COLO668 (cell line): ENCODE data around the gene PDGFD.
"Not testable (repeated sequence)": the region's sequence is repeated elsewhere in the genome, so short reads cannot be mapped to it uniquely, and the experiment has no call there.

Source experiments
- DNase-seq: peaks from one replicate; lab custom pipeline; 2025; ENCODE audit not compliant: unreplicated experiment; lab: John Stamatoyannopoulos, UW

The PDGFD gene

DNA sequence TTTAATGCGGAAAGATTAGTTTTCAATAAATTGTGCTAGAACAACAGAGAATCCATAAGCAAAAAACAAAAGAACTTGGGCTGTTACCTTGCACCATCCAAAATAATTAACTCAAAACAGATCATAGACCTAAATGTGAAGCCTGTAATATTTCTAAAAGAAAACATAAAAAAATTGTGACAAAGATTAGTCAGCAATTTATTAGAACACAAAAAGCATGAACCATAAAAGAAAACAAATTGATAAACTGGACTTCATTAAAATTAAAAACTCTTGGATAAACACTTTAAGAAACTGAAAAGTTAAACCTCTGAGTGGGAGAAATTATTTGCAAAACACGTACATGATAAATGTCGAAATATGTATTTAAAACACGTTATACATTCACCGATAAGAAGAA lies 106.0 kb downstream of the PDGFD start:
- DNase-seq, result no peak

- no peak for DNase-seq
These were observed 108.4 kb downstream of the PDGFD start for GRCh38 chr11:104055596-104055995.

- DNase-seq, result no peak
These were observed 108.9 kb downstream of the PDGFD start for GRCh38 chr11:104054911-104055529.

DNA sequence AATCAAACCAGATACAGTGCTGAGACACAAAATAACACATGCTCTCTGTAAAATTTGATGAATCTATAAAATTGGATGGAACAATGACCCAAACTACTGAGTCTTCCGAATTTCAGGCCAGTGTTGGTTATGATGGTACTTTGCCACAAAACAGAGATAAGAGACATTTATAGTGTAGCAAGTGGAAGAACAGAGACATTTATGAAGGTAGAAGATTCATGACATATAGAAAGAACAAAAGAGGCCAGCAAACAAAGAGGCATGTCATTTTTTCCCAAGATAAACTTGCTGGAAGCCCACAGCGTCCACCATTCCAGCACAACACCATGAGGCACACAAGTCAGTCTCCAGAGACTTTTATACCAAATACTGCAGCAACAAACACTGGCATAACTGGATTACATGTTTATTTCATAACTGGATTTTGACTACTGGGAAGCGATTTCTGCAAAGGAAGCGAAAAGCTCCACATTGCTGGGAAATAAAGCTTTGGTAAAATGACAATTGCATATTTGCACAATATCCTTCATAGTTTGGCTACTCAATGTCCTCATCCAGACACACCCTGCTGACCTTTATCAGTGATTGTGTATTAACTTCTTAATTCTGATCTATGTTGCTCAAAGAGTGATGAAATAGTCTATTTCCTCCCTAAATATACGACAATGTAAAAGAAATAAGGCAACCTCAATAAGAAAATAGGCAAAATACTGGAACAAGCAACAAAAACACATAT lies 110.0 kb downstream of the PDGFD start:
- DNase-seq, result no peak

- no peak for DNase-seq
These were observed 112.2 kb downstream of the PDGFD start for GRCh38 chr11:104051778-104052177.

GRCh38 chr11:104049116-104049515 lies 114.8 kb downstream of the PDGFD start:
- DNase-seq, result no peak

DNA sequence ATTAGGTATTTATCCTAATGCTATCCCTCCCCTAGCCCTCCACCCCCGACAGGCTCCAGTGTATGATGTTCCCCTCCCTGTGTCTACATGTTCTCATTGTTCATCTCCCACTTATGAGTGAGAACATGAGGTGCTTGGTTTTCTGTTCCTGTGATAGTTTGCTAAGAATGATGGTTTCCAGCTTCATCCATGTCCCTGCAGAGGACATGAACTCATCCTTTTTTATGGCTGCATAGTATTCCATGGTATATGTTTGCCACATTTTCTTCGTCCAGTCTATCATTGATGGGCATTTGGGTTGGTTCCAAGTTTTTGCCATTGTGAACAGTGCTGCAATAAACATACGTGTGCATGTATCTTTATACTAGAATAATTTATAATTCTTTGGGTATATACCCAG lies 117.1 kb downstream of the PDGFD start:
- DNase-seq, result not testable (repeated sequence)

- no peak for DNase-seq
These were observed 117.6 kb downstream of the PDGFD start for GRCh38 chr11:104046331-104046730.

- DNase-seq, result no peak
These were observed 120.2 kb downstream of the PDGFD start for GRCh38 chr11:104043678-104044239.

- no peak for DNase-seq
These were observed 120.8 kb downstream of the PDGFD start for GRCh38 chr11:104043142-104043541.

GRCh38 chr11:104041792-104042191 lies 122.2 kb downstream of the PDGFD start:
- no peak for DNase-seq

DNA sequence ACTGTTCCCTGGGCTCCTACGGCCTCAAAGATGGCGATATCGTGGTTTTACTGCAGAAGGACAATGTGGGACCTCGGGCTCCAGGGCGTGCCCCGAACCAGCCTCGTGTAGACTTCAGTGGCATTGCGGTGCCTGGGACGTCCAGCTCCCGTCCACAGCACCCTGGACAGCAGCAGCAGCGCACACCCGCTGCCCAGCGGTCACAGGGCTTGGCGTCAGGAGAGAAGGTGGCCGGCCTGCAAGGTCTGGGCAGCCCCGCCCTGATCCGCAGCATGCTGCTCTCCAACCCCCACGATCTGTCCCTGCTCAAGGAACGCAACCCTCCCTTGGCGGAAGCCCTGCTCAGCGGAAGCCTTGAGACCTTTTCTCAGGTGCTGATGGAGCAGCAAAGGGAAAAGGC lies 127.0 kb downstream of the PDGFD start:
- no peak for DNase-seq

GRCh38 chr11:104036588-104036987 lies 127.4 kb downstream of the PDGFD start, which contains the start of gene DDI1:
Gene DDI1 (plus strand): TSS chr11:104036640. CDS start chr11:104036823, 183 bp downstream.
- no peak for DNase-seq

- no peak for DNase-seq
These were observed 130.4 kb downstream of the PDGFD start for GRCh38 chr11:104033561-104033960.

DNA sequence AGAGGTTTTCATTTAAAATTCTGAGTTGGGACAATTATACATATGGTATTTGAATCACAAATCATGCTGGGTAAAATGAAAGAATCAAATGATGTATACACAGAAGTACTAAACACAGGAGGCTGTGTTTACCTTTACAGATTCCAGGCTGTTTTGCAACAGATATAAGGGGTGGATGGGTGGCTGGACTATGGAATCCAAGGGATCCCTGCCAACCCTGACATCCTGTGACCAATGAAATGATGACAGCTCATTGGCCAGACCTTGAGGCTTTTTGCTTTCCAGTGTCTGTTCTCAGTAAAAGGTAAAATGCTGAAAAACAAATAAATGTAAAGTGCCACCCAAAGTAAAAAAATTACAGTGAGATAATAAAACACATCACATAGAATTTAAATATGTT lies 130.8 kb downstream of the PDGFD start:
- DNase-seq, result no peak

GRCh38 chr11:104028476-104029263 lies 135.3 kb downstream of the PDGFD start:
- no peak for DNase-seq

DNA sequence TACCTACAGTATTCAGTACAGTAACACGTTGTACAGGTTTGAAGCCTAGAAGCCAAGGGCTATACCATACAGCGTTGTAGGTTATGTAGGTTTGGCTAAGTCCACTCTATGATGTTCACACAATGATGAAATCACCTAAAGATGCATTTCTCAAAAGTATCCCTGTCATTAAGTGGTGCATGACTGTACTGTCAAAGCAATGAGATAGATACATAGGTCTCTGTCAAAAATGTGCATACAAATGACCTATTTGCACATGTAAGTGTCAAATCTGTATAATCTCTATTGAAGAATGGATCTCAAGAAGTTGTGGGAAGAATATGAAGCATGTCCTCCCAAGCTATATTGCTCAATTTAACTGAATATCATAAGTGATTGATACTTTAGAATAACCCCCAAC lies 139.4 kb downstream of the PDGFD start:
- no peak for DNase-seq

DNA sequence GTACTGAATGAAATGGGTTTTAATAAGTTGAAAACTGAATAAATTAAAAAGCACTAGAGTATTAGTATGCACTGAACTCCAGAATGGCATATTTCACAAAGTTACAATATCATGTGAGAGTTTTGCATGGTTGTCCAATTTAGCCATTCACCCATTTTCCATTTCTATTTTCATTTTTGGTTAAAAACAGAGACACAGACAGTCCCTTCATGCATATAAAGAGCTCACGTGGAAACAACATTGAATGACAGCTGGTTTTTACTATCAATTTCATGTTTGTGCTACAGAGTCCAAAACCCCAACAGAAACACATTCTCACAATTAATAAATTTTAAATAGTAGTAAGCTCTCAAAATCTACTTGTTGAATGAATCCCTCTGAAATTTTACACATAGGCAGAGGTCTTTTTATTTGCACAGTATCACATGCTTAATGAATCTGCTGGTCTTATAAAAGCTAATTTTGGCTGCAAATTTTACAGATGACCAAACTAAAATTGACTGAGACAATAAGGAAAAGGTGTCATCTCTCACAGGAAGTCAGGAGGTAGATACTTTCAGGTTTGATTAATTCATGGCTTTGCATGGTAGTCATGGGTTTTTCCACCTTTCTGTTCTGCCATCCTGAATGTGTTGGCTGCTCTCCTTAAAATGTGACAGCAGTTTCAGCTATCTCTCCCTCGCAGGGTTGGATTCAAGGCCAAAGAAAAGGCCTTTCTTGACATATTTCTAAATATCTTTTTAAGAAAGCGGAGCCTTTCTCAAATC lies 148.1 kb downstream of the PDGFD start:
- DNase-seq, result no peak

GRCh38 chr11:104011044-104011443 lies 152.9 kb downstream of the PDGFD start:
- DNase-seq, result no peak

DNA sequence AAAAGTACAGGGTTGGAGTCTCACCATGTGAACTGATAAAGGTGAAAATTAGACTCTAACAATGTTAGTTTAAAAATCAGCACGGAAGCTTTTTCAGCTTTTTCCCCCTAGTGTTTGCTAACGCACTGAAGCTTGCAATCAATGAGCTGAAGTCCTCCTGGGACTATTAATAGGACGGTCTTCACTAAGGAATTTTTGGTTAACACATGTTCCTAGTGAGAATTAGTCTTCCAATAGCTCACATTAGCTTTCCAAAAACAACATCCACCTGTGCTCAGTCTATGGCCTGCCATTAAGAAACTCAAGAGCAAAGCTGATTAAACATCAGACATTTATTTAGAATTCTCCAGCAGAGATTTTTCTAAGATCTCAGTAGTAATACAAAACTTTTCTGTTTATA lies 154.2 kb downstream of the PDGFD start:
- no peak for DNase-seq
